Measurements from ENCODE around the gene ADAMTS8.

DNA sequence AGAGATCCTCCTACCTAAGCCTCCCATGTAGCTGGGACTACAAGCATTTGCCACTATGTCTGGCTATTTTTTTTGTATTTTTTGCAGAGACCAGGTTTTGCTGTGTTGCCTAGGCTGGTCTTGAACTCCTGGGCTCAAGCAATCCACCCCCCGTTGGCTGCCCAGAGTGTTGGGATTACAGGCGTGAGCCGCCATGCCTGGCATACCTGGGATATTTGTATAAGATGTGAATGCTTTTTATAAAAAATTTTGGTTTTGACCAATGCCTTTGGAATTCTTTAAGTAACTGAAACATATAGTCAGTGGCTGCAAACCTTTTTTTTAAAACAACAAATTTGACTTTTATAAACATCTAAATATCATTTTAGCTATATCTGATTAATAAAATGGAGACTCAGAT lies 42.4 kb downstream of the ADAMTS8 start:
- TF ChIP-seq POLR2AphosphoS5 (IDR thresholded peaks at IDR 0.05) (no peak), POLR2A (IDR thresholded peaks at IDR 0.05) (no peak)
- TF ChIP-seq, protein P1, sequence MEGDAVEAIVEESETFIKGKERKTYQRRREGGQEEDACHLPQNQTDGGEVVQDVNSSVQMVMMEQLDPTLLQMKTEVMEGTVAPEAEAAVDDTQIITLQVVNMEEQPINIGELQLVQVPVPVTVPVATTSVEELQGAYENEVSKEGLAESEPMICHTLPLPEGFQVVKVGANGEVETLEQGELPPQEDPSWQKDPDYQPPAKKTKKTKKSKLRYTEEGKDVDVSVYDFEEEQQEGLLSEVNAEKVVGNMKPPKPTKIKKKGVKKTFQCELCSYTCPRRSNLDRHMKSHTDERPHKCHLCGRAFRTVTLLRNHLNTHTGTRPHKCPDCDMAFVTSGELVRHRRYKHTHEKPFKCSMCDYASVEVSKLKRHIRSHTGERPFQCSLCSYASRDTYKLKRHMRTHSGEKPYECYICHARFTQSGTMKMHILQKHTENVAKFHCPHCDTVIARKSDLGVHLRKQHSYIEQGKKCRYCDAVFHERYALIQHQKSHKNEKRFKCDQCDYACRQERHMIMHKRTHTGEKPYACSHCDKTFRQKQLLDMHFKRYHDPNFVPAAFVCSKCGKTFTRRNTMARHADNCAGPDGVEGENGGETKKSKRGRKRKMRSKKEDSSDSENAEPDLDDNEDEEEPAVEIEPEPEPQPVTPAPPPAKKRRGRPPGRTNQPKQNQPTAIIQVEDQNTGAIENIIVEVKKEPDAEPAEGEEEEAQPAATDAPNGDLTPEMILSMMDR (IDR thresholded peaks at IDR 0.05): no peak
